K562 (cell line): ENCODE data around the gene CFAP141. TPM values are rescaled to one million over a fixed set of nuclear protein-coding genes. Genes with fewer than 3 reads are reported as not detected.

Experiments used
- ATAC-seq: fragments of 200-7000 bp; cut with Tn5 transposase; 3 replicates; pipeline ENCODE4 v1.9.1; 2020; ENCODE audit warnings: moderate library complexity
- BruUV-seq: library from RNA; stranded (reverse); fragments of 400-500 nt; replicated peaks from 2 replicates; lab custom pipeline; 2021; lab: Mats Ljungman, UMichigan
- CTCF ChIA-PET: fragments of 300-600 bp; formaldehyde crosslinking; extraction: SDS; loops from one replicate; lab custom pipeline; 2021; ENCODE audit warnings: low intra/inter-chr PET ratio; lab: Yijun Ruan, JAX
- POLR2A ChIA-PET: fragments of 300-600, 350-650 bp; sonication (Branson Sonifier 250); formaldehyde crosslinking; extraction: SDS; loops from one replicate; lab custom pipeline; 2021; ENCODE audit warnings: antibody characterized with exemption, inconsistent platforms; lab: Yijun Ruan, JAX
- DNase-seq, 4 experiments: peaks; one replicate each; pipeline versions ENCODE4 v3.0.0 to v3.0.0-alpha.2; 2011 to 2018; ENCODE audit warnings: low spot score in 3 of 4, mixed read lengths in 3 of 4; ENCODE audit errors: extremely low read depth in 1 of 4
- FAIRE-seq: peaks from 2 replicates; lab custom pipeline; 2011; peaks lifted over from hg19 to GRCh38; lab: Jason Lieb, UNC
- H2AFZ ChIP-seq: 2 replicates; pipeline ENCODE4 v1.6.0; 2011; ENCODE audit warnings: low read depth, low read length, control low read depth, inconsistent platforms
- H3K27ac ChIP-seq: fragments of 200-600 bp; 3 replicates; pipeline ENCODE4 v1.8.0; 2011; ENCODE audit warnings: low read depth, mild to moderate bottlenecking, control low read depth, inconsistent platforms, low read length, moderate library complexity, mixed read lengths; ENCODE audit errors: extremely low read depth
- H3K27me3 ChIP-seq, 2 experiments: fragments of 300-600 bp in 1 of 2; 2 replicates in 1 of 2; 3 replicates in 1 of 2; pipeline versions ENCODE4 v1.6.0 to v1.8.0; 2011; ENCODE audit warnings: inconsistent platforms in 2 of 2, low read length in 2 of 2, mild to moderate bottlenecking in 1 of 2, mixed read lengths in 1 of 2, moderate library complexity in 1 of 2; ENCODE audit not compliant: control insufficient read depth in 2 of 2, insufficient read depth in 2 of 2
- H3K36me3 ChIP-seq: fragments of 300-600 bp; 3 replicates; pipeline ENCODE4 v1.8.0; 2011; ENCODE audit warnings: mild to moderate bottlenecking, low read length, inconsistent platforms; ENCODE audit not compliant: control insufficient read depth, insufficient read depth
- H3K4me1 ChIP-seq, 2 experiments: fragments of 200-600 bp in 1 of 2; replicated peaks in 1 of 2; 2 replicates in 1 of 2; 3 replicates in 1 of 2; pipeline versions ENCODE4 v1.5.1 to v1.8.0; 2011; ENCODE audit warnings: inconsistent platforms in 2 of 2, low read length in 2 of 2, mild to moderate bottlenecking in 1 of 2, mixed read lengths in 1 of 2, moderate library complexity in 1 of 2; ENCODE audit not compliant: control insufficient read depth in 2 of 2, insufficient read depth in 2 of 2
- H3K4me2 ChIP-seq: 2 replicates; pipeline ENCODE4 v1.6.1; 2011; ENCODE audit warnings: low read length, control low read depth, inconsistent platforms, mixed read lengths; ENCODE audit not compliant: insufficient read depth
- H3K4me3 ChIP-seq: fragments of 200-600 bp; sonication (generic), shearing (Covaris generic); 2 replicates; pipeline ENCODE4 v1.5.1; 2016; ENCODE audit warnings: control low read depth, inconsistent platforms
- H3K79me2 ChIP-seq: fragments of 200-600 bp; 3 replicates; pipeline ENCODE4 v1.8.0; 2011; ENCODE audit warnings: low read length, inconsistent platforms; ENCODE audit not compliant: control insufficient read depth, insufficient read depth
- H3K9ac ChIP-seq, 2 experiments: 2 replicates each; pipeline versions ENCODE4 v1.6.0 to v1.6.1; 2011; ENCODE audit warnings: low read depth in 2 of 2, low read length in 2 of 2, control low read depth in 1 of 2, inconsistent platforms in 1 of 2, mild to moderate bottlenecking in 1 of 2, mixed read lengths in 1 of 2; ENCODE audit not compliant: insufficient read depth in 1 of 2
- H3K9me1 ChIP-seq: one replicate; pipeline ENCODE4 v1.6.0; 2011; ENCODE audit warnings: inconsistent platforms, mild to moderate bottlenecking, low read length, moderate library complexity; ENCODE audit not compliant: control insufficient read depth, insufficient read depth
- H3K9me3 ChIP-seq: replicated peaks from 2 replicates; pipeline ENCODE4 v1.5.1; 2011; ENCODE audit warnings: low read depth, low read length, inconsistent platforms; ENCODE audit not compliant: control insufficient read depth, insufficient read depth
- H4K20me1 ChIP-seq: replicated peaks from 2 replicates; pipeline ENCODE4 v1.6.1; 2011; ENCODE audit warnings: low read length, inconsistent platforms, mixed read lengths; ENCODE audit not compliant: control insufficient read depth, insufficient read depth
- CHCHD3 ChIP-seq: fragments of 250-450 bp; sonication (Bioruptor Pico); IDR thresholded peaks from 2 replicates; pipeline ENCODE4 v2.1.2; 2022; ENCODE audit warnings: mild to moderate bottlenecking
- CLOCK ChIP-seq: fragments of 250-450 bp; sonication (Bioruptor Pico); IDR thresholded peaks from 2 replicates; pipeline ENCODE4 v1.4.0; 2020; ENCODE audit warnings: mild to moderate bottlenecking, moderate library complexity, borderline replicate concordance
- CREB1 ChIP-seq, 2 experiments: sonication (generic) in 1 of 2; formaldehyde crosslinking in 1 of 2; IDR thresholded peaks; 2 replicates each; pipeline versions ENCODE4 v1.6.1 to v1.8.0; 2012 to 2022; ENCODE audit warnings: inconsistent platforms in 1 of 2, mild to moderate bottlenecking in 1 of 2, missing genetic modification reagents in 1 of 2, moderate library complexity in 1 of 2
- ELF4 ChIP-seq: fragments of 450-650 bp; formaldehyde crosslinking; IDR thresholded peaks from 2 replicates; pipeline ENCODE4 v1.4.0; 2022; ENCODE audit warnings: missing genetic modification characterization
- FIP1L1 ChIP-seq: fragments of 200-400 bp; formaldehyde crosslinking; IDR thresholded peaks from 2 replicates; pipeline ENCODE4 v1.6.1; 2018; ENCODE audit warnings: mild to moderate bottlenecking, low read depth, low read length; ENCODE audit not compliant: poor library complexity, severe bottlenecking
- POLR3G ChIP-seq: IDR thresholded peaks from 2 replicates; pipeline ENCODE4 v1.6.1; 2011; ENCODE audit not compliant: insufficient read length, insufficient replicate concordance; ENCODE audit errors: extremely low read depth
- RNF219 ChIP-seq: fragments of 250-450 bp; sonication (Bioruptor Pico); IDR thresholded peaks from 2 replicates; pipeline ENCODE4 v1.5.0; 2022; ENCODE audit warnings: mild to moderate bottlenecking
- STAT6 ChIP-seq: sonication (generic); formaldehyde crosslinking; IDR thresholded peaks from 2 replicates; pipeline ENCODE4 v1.8.1; 2023; ENCODE audit warnings: mild to moderate bottlenecking, missing genetic modification reagents
- TBP ChIP-seq: optimal IDR thresholded peaks from 2 replicates; pipeline ENCODE3; 2011; ENCODE audit warnings: low read depth, low read length, improper control_type of control experiment
- ZBTB5 ChIP-seq: fragments of 450-650 bp; IDR thresholded peaks from 2 replicates; pipeline ENCODE4 v1.6.1; 2017; ENCODE audit warnings: antibody characterized with exemption
- ZNF175 ChIP-seq: fragments of 200-800 bp; sonication (Bioruptor generic); IDR thresholded peaks from 2 replicates; pipeline ENCODE4 v1.6.1; 2016; ENCODE audit warnings: low read depth, mild to moderate bottlenecking, missing genetic modification characterization, missing compliant biosample characterization
- ZNF354B ChIP-seq: fragments of 250-450 bp; sonication (Bioruptor Pico); IDR thresholded peaks from 2 replicates; pipeline ENCODE4 v1.4.0; 2020
- ZNF79 ChIP-seq: fragments of 250-450 bp; sonication (Bioruptor Pico); IDR thresholded peaks from 2 replicates; pipeline ENCODE4 v1.4.0; 2020; ENCODE audit warnings: low read depth, mild to moderate bottlenecking, moderate library complexity
- WGBS: fragments of 100-300 bp; shearing (Covaris generic); methylation state at CpG from one replicate; pipeline ENCODE4 v1.1.6; 2016; ENCODE audit warnings: low coverage, mixed read lengths; ENCODE audit not compliant: insufficient coverage; ENCODE audit errors: missing lambda C conversion rate; 5-methylcytosine and 5-hydroxymethylcytosine counted together
- in situ Hi-C: fragments of 300-500 bp; cut with MboI; formaldehyde crosslinking; loops from 4 replicates; pipeline ENCODE4 v1.15.0; 2018; ENCODE audit warnings: inconsistent platforms, mixed read lengths
- intact Hi-C: fragments of 100-400 bp; cut with micrococcal nuclease; formaldehyde crosslinking; loops from 2 replicates; pipeline ENCODE4 v1.14.2; 2022
- polyA plus RNA-seq, 8 experiments: library from polyadenylated mRNA; depleted of rRNA in 4 of 8; stranded (reverse) in 5 of 8; unstranded in 3 of 8; fragments of >200 nt; fragmentation: Nextera tagmentation in 2 of 8; fragmentation: Illumina TruSeq in 1 of 8; extraction: Ambion mirVana in 2 of 8; extraction: Trizol in 1 of 8; gene quantifications; 2 replicates each; pipeline versions ENCODE4 v1.2.1 to v1.2.3, GENCODE V29; 2011 to 2014; ENCODE audit warnings: inconsistent platforms in 1 of 8, missing spikeins in 1 of 8
- total RNA-seq, 7 experiments: library from RNA; depleted of rRNA in 6 of 7; stranded (reverse); fragments of >200 nt in 6 of 7; fragmentation: Illumina TruSeq in 2 of 7; extraction: Trizol in 2 of 7; gene quantifications; 2 replicates each; pipeline versions ENCODE4 v1.2.1 to v1.2.3, GENCODE V29; 2011 to 2021; ENCODE audit warnings: low replicate concordance in 1 of 7

The CFAP141 gene
- total and polyA plus RNA-seq, 9 of the 15 experiments (the other 6 are each of a cell fraction or from before 2014, with no cell fraction given): not detected

- 85% methylated on average over 9 of the region's 9 CpGs for WGBS
- ATAC-seq: no peak
- CTCF ChIA-PET: no interaction called here
- Histone ChIP-seq H2AFZ (no peak overlapping the region), H3K4me1 (no peaks in the 10 kb centered on the region), H3K9me3 (no peaks in the 10 kb centered on the region), H3K27ac (no peak overlapping the region), H3K27me3 (no peaks in the 10 kb centered on the region), H3K9ac (no peak overlapping the region), H3K4me2 (no peak overlapping the region), H4K20me1 (no peaks in the 10 kb centered on the region; the same call in 1 of the 2 replicates), H3K4me3 (no peak overlapping the region), H3K9me1 (no peaks in the 10 kb centered on the region), H3K79me2 (no peaks in the 10 kb centered on the region), H3K36me3 (peaks cover 49% of the 10 kb centered on the region)
- POLR2A ChIA-PET: interaction anchor here (0.6 to 1.7 kb wide), 10 partner anchors 8 to 217 kb away, joined by 3 to 5 read pairs (median 4); partner anchors contain the start of gene UBAP2L
- no peak for FAIRE-seq
- intact Hi-C loops (no loop called here), in situ Hi-C loops (no loop called here)
- BruUV-seq: no TSS peak
- DNase-seq: no peak
- TF ChIP-seq STAT6 (CRISPR knock-in tag) (no peak), TBP (no peak), CHCHD3 (no peak), ZNF79 (CRISPR knock-in tag) (no peak), ZNF175 (CRISPR knock-in tag) (no peak), ZBTB5 (no peak), FIP1L1 (no peak), ZNF354B (CRISPR knock-in tag) (no peak), ELF4 (CRISPR knock-in tag) (no peak), RNF219 (CRISPR knock-in tag) (no peak), CREB1 (IDR thresholded peaks at IDR 0.05) (no peak), CREB1 (CRISPR knock-in tag; IDR thresholded peaks at IDR 0.05) (no peak), CLOCK (no peak), POLR3G (no peak)
These were observed 1.1 kb upstream of the CFAP141 start for GRCh38 chr1:154207262-154207661.
